A549 (cell line): Measurements from ENCODE around the gene DGAT2L6. TPM values are rescaled to one million over a fixed set of nuclear protein-coding genes. Genes with fewer than 3 reads are reported as not detected.
"Not testable (repeated sequence)": the region's sequence is repeated elsewhere in the genome, so short reads cannot be mapped to it uniquely, and the experiment has no call there.

Experiments used
- ATAC-seq, 2 experiments: fragments of 200-7000 bp in 1 of 2; fragments of >200 bp in 1 of 2; cut with Nextera tagmentation in 1 of 2; cut with Tn5 transposase in 1 of 2; 3 replicates each; pipeline versions ENCODE4 v1.8.0 to v1.9.1; 2018 to 2020; ENCODE audit warnings: mild to moderate bottlenecking in 1 of 2, moderate library complexity in 1 of 2
- CTCF ChIA-PET: fragments of 300-600 bp; sonication (Branson Sonifier 250); formaldehyde crosslinking; extraction: SDS; loops from one replicate; lab custom pipeline; 2021; ENCODE audit warnings: antibody characterized with exemption, inconsistent platforms; lab: Yijun Ruan, JAX
- POLR2A ChIA-PET: fragments of 350-600 bp; formaldehyde crosslinking; extraction: SDS; loops from one replicate; lab custom pipeline; 2021; ENCODE audit warnings: antibody characterized with exemption, inconsistent platforms; lab: Yijun Ruan, JAX
- DNase-seq, 2 experiments: peaks; one replicate each; pipeline versions ENCODE4 v3.0.0 to v3.0.0-alpha.2; 2011 to 2016; ENCODE audit warnings: low read depth in 1 of 2, low spot score in 1 of 2
- FAIRE-seq: peaks from 2 replicates; lab custom pipeline; 2011; peaks lifted over from hg19 to GRCh38; lab: Jason Lieb, UNC
- H3K27ac ChIP-seq, 2 experiments: fragments of >200 bp; sonication (Bioruptor Twin); formaldehyde crosslinking; 3 replicates each; pipeline ENCODE4 v1.5.1; 2016 to 2017
- H3K4me1 ChIP-seq: fragments of >200 bp; sonication (Bioruptor Twin); formaldehyde crosslinking; 3 replicates; pipeline ENCODE4 v1.6.1; 2016
- H3K4me2 ChIP-seq: fragments of >200 bp; sonication (Bioruptor Twin); formaldehyde crosslinking; 3 replicates; pipeline ENCODE4 v1.6.1; 2016
- H3K4me3 ChIP-seq: fragments of >200 bp; sonication (Bioruptor Twin); formaldehyde crosslinking; 3 replicates; pipeline ENCODE4 v1.5.1; 2016
- H3K9me3 ChIP-seq: fragments of >200 bp; sonication (Bioruptor Twin); formaldehyde crosslinking; 3 replicates; pipeline ENCODE4 v1.6.1; 2016
- BCL3 ChIP-seq: fragments of >200 bp; sonication (Bioruptor Twin); formaldehyde crosslinking; IDR thresholded peaks from 3 replicates; pipeline ENCODE4 v1.6.1; 2016
- CBX8 ChIP-seq: fragments of 200-600 bp; sonication (generic); IDR thresholded peaks from 2 replicates; pipeline ENCODE4 v1.6.1; 2016
- CTCF ChIP-seq: fragments of >200 bp; sonication (Bioruptor Twin); formaldehyde crosslinking; IDR thresholded peaks from 3 replicates; pipeline ENCODE4 v1.5.1; 2016
- ELK1 ChIP-seq: fragments of 150-350 bp; IDR thresholded peaks from 2 replicates; pipeline ENCODE4 v1.6.1; 2014; ENCODE audit warnings: low read depth, mild to moderate bottlenecking, low read length
- EP300 ChIP-seq, 2 experiments: fragments of >200 bp; sonication (Bioruptor Twin); formaldehyde crosslinking; IDR thresholded peaks; 2 replicates in 1 of 2; 3 replicates in 1 of 2; pipeline ENCODE4 v1.6.1; 2016 to 2017
- FOSB ChIP-seq: fragments of 250-450 bp; sonication (Bioruptor Pico); IDR thresholded peaks from 2 replicates; pipeline ENCODE4 v1.5.0; 2020; ENCODE audit warnings: mild to moderate bottlenecking, moderate library complexity
- FOXS1 ChIP-seq: fragments of 250-450 bp; sonication (Bioruptor Pico); IDR thresholded peaks from 2 replicates; pipeline ENCODE4 v1.5.0; 2020; ENCODE audit warnings: mild to moderate bottlenecking, moderate library complexity
- HMGXB4 ChIP-seq: fragments of 250-450 bp; sonication (Bioruptor Pico); IDR thresholded peaks from 2 replicates; pipeline ENCODE4 v1.5.0; 2021; ENCODE audit warnings: mild to moderate bottlenecking, moderate library complexity, borderline replicate concordance
- HOXA7 ChIP-seq: fragments of 250-450 bp; sonication (Bioruptor Pico); IDR thresholded peaks from 2 replicates; pipeline ENCODE4 v1.5.0; 2020; ENCODE audit warnings: mild to moderate bottlenecking, moderate library complexity
- MAZ ChIP-seq: fragments of 150-350 bp; IDR thresholded peaks from 2 replicates; pipeline ENCODE4 v1.6.1; 2014; ENCODE audit warnings: antibody characterized with exemption, low read depth, low read length, borderline replicate concordance
- NR3C1 ChIP-seq: fragments of >200 bp; sonication (Bioruptor Twin); formaldehyde crosslinking; IDR thresholded peaks from 3 replicates; pipeline ENCODE4 v1.6.1; 2017
- PBX3 ChIP-seq: IDR thresholded peaks from 2 replicates; pipeline ENCODE4 v1.6.1; 2012
- PHF8 ChIP-seq: fragments of 200-600 bp; sonication (generic); IDR thresholded peaks from 2 replicates; pipeline ENCODE4 v1.6.1; 2016; ENCODE audit warnings: low read depth, mild to moderate bottlenecking, antibody characterized with exemption, moderate library complexity, borderline replicate concordance
- POLR2AphosphoS2 ChIP-seq: conservative IDR thresholded peaks from 2 replicates; pipeline ENCODE4 v1.6.1; 2012; ENCODE audit warnings: low read length, improper control_type of control experiment, inconsistent platforms
- RAD21 ChIP-seq, 2 experiments: fragments of >200 bp in 1 of 2; sonication (Bioruptor Twin) in 1 of 2; formaldehyde crosslinking in 1 of 2; IDR thresholded peaks in 1 of 2; conservative IDR thresholded peaks in 1 of 2; 2 replicates in 1 of 2; 3 replicates in 1 of 2; pipeline ENCODE4 v1.6.1; 2012 to 2018; ENCODE audit warnings: inconsistent platforms in 1 of 2
- RNF2 ChIP-seq: fragments of 200-600 bp; sonication (generic); IDR thresholded peaks from 2 replicates; pipeline ENCODE4 v1.6.1; 2016; ENCODE audit warnings: low read depth, mild to moderate bottlenecking, antibody characterized with exemption, moderate library complexity, borderline replicate concordance
- TFCP2L1 ChIP-seq: fragments of 250-450 bp; sonication (Bioruptor Pico); IDR thresholded peaks from 2 replicates; pipeline ENCODE4 v1.5.0; 2021; ENCODE audit warnings: mild to moderate bottlenecking
- TP53 ChIP-seq: fragments of 250-450 bp; sonication (Bioruptor Pico); IDR thresholded peaks from 2 replicates; pipeline ENCODE4 v1.5.0; 2021; ENCODE audit warnings: mild to moderate bottlenecking, moderate library complexity
- ZFP36 ChIP-seq: fragments of 450-650 bp; IDR thresholded peaks from 2 replicates; pipeline ENCODE4 v1.6.1; 2014; ENCODE audit warnings: borderline replicate concordance; ENCODE audit not compliant: partially characterized antibody
- WGBS: methylation state at CpG from one replicate; pipeline ENCODE4 v1.1.6; 2017; ENCODE audit errors: missing lambda C conversion rate; 5-methylcytosine and 5-hydroxymethylcytosine counted together
- polyA plus RNA-seq, 4 experiments: library from polyadenylated mRNA; depleted of rRNA in 3 of 4; stranded (reverse); fragments of >200 nt; fragmentation: RNase III in 1 of 4; extraction: RNeasy Plus Mini Kit Qiagen cat#74134 plus additional on column Dnase treatment in 1 of 4; gene quantifications; 2 replicates in 3 of 4; 3 replicates in 1 of 4; pipeline ENCODE4 v1.2.3, GENCODE V29; 2011 to 2017

Gene DGAT2L6
- polyA plus RNA-seq, 2 of the 4 experiments (the other 2 are of a cell fraction), result not detected

GRCh38 chrX:70201732-70202131, 24.4 kb downstream of the DGAT2L6 start (continued):
- TF ChIP-seq HOXA7 (CRISPR knock-in tag) (no peak), FOSB (CRISPR knock-in tag) (no peak)

- ChIA-PET POLR2A (no interaction called here), CTCF (no interaction called here)
- FAIRE-seq (no peak), ATAC-seq (no peak), DNase-seq (no peak)
- Histone ChIP-seq H3K4me1 (no peaks in the 10 kb centered on the region), H3K27ac (no peak overlapping the region), H3K4me3 (no peak overlapping the region), H3K4me2 (no peak overlapping the region), H3K9me3 (no peaks in the 10 kb centered on the region)
- no peak for TF ChIP-seq BCL3
- no peak for TF ChIP-seq PHF8
- no peak for TF ChIP-seq CTCF
Observed at GRCh38 chrX:70208479-70208878, 31.2 kb downstream of the DGAT2L6 start.

- FAIRE-seq, H3K4me2 ChIP-seq, H3K4me1 ChIP-seq, ATAC-seq, POLR2A ChIA-PET, H3K4me3 ChIP-seq, H3K27ac ChIP-seq, H3K9me3 ChIP-seq: not testable (repeated sequence)
- 41% methylated on average over 6 of the region's 6 CpGs for WGBS
- CTCF ChIA-PET, result interaction anchor here (0.6 kb wide), 1 partner anchor 53 kb away, joined by 3 read pairs; no protein-coding TSS in a partner anchor
- DNase-seq, result peak in 1 of 2 experiments; percentile 9
Observed at GRCh38 chrX:70209570-70209969, 32.3 kb downstream of the DGAT2L6 start.

- Histone ChIP-seq H3K9me3 (no peaks in the 10 kb centered on the region), H3K4me1 (peaks cover 15% of the 10 kb centered on the region), H3K4me2 (peak overlapping the region; percentile 56), H3K27ac (peak overlapping the region; percentile 60 to 63; a peak in 4 of 6 replicates), H3K4me3 (no peak overlapping the region)
- peak; percentile 99 for FAIRE-seq
- POLR2A ChIA-PET, result interaction anchor here (1.1 kb wide), 1 partner anchor 87 kb away, joined by 4 read pairs; the partner anchor contains the start of gene IGBP1
- WGBS, result 10% methylated on average over 4 of the region's 5 CpGs
- ATAC-seq, result peak; percentile 98
- DNase-seq, result peak; percentile 64 to 95
- CTCF ChIA-PET, result interaction anchor here (1.2 to 1.6 kb wide), 2 partner anchors 53 to 87 kb away, joined by 3 to 5 read pairs; partner anchors contain the start of gene IGBP1
- TF ChIP-seq ELK1 (no peak), NR3C1 (no peak), PBX3 (peak; percentile 71; the same call in 1 of the 2 replicates), CTCF (no peak), POLR2AphosphoS2 (no peak), HMGXB4 (CRISPR knock-in tag) (no peak), CBX8 (no peak), RAD21 (conservative IDR thresholded peaks at IDR 0.05 in 1 of 2, IDR thresholded peaks at IDR 0.05 in 1 of 2) (no peak), EP300 (IDR thresholded peaks at IDR 0.05) (peak; percentile 43 to 47; a peak in 3 of 5 replicates), FOXS1 (CRISPR knock-in tag) (no peak), RNF2 (no peak), TFCP2L1 (no peak), TP53 (CRISPR knock-in tag) (no peak), MAZ (no peak), ZFP36 (peak; percentile 71)
Observed at GRCh38 chrX:70219938-70220764, 42.9 kb downstream of the DGAT2L6 start.
